Measurements from ENCODE around the gene OR5P2.
"Not testable (repeated sequence)": the region's sequence is repeated elsewhere in the genome, so short reads cannot be mapped to it uniquely, and the experiment has no call there.

OR5P2 gene

GRCh38 chr11:7826324-7826723 is 29.6 kb upstream of the OR5P2 start:
- H3K4me3 ChIP-seq (replicated peaks; ENCODE audit: low read depth, low read length): no peak overlapping the region
- no peak for DNase-seq (ENCODE audit: extremely low read depth, low read depth)
- no peak for TF ChIP-seq CTCF (IDR thresholded peaks at IDR 0.05; ENCODE audit: low read depth, low read length, missing control alignments)

- not testable (repeated sequence) for H3K4me3 ChIP-seq (replicated peaks; ENCODE audit: low read depth, low read length); DNase-seq (ENCODE audit: extremely low read depth, low read depth)
These were observed 23.7 kb upstream of the OR5P2 start for GRCh38 chr11:7820417-7820816.

GRCh38 chr11:7814897-7815296 is 18.2 kb upstream of the OR5P2 start:
- not testable (repeated sequence) for DNase-seq (ENCODE audit: extremely low read depth, low read depth); H3K4me3 ChIP-seq (replicated peaks; ENCODE audit: low read depth, low read length)

- not testable (repeated sequence) for DNase-seq (ENCODE audit: extremely low read depth, low read depth); H3K4me3 ChIP-seq (replicated peaks; ENCODE audit: low read depth, low read length)
These were observed 13.6 kb upstream of the OR5P2 start for GRCh38 chr11:7810301-7810700.

- DNase-seq (ENCODE audit: extremely low read depth, low read depth): no peak
- H3K4me3 ChIP-seq (replicated peaks; ENCODE audit: low read depth, low read length): no peak overlapping the region
- TF ChIP-seq CTCF (IDR thresholded peaks at IDR 0.05; ENCODE audit: low read depth, low read length, missing control alignments): no peak
These were observed 3.5 kb downstream of the OR5P2 start for GRCh38 chr11:7793233-7793632.

GRCh38 chr11:7787239-7787638 is 9.5 kb downstream of the OR5P2 start:
- no peak for DNase-seq (ENCODE audit: extremely low read depth, low read depth)
- H3K4me3 ChIP-seq (replicated peaks; ENCODE audit: low read depth, low read length): no peak overlapping the region
- TF ChIP-seq CTCF (IDR thresholded peaks at IDR 0.05; ENCODE audit: low read depth, low read length, missing control alignments): no peak

GRCh38 chr11:7775689-7776088 is 21.1 kb downstream of the OR5P2 start:
- H3K4me3 ChIP-seq (replicated peaks; ENCODE audit: low read depth, low read length): no peak overlapping the region
- no peak for DNase-seq (ENCODE audit: extremely low read depth, low read depth)
- TF ChIP-seq CTCF (IDR thresholded peaks at IDR 0.05; ENCODE audit: low read depth, low read length, missing control alignments): no peak

GRCh38 chr11:7764301-7764700 is 32.4 kb downstream of the OR5P2 start:
- DNase-seq (ENCODE audit: extremely low read depth, low read depth); H3K4me3 ChIP-seq (replicated peaks; ENCODE audit: low read depth, low read length): not testable (repeated sequence)

- no peak for TF ChIP-seq CTCF (IDR thresholded peaks at IDR 0.05; ENCODE audit: low read depth, low read length, missing control alignments)
- no peak for DNase-seq (ENCODE audit: extremely low read depth, low read depth)
- no peak overlapping the region for H3K4me3 ChIP-seq (replicated peaks; ENCODE audit: low read depth, low read length)
These were observed 37.7 kb downstream of the OR5P2 start for GRCh38 chr11:7759010-7759409.
